Kasumi-1 (cell line): ENCODE results near the gene RBM34.
A peak's percentile ranks its signal among the peaks of the same experiment; 100 is the strongest.
"Not testable (repeated sequence)": the region's sequence is repeated elsewhere in the genome, so short reads cannot be mapped to it uniquely, and the experiment has no call there.

Source experiments
- DNase-seq, 2 experiments: peaks; one replicate each; lab custom pipeline; 2025; lab: John Stamatoyannopoulos, UW

Gene RBM34

GRCh38 chr1:235112297-235113182, 48.5 kb downstream of the RBM34 start:
- DNase-seq, result no peak

GRCh38 chr1:235111107-235111506, 49.9 kb downstream of the RBM34 start:
- no peak for DNase-seq

DNA sequence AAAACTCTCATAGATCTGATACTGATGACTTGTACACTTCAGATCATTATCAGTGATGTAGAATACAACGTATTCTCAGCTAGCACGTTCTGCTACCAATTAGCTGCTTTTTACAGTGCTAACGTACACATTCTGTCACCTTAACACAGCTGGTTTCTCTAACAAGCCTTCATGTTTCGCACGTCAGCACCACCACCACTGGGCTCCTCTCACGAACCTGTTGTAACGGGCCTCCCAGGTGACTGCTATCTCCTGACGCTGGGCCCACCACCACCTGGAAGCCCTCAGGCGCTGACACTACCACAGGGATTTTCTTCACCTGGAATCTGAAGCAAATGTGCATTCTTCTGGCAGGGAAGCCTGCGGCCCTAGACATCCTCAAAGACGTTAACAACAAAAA, 52.2 kb downstream of the RBM34 start:
- no peak for DNase-seq

DNA sequence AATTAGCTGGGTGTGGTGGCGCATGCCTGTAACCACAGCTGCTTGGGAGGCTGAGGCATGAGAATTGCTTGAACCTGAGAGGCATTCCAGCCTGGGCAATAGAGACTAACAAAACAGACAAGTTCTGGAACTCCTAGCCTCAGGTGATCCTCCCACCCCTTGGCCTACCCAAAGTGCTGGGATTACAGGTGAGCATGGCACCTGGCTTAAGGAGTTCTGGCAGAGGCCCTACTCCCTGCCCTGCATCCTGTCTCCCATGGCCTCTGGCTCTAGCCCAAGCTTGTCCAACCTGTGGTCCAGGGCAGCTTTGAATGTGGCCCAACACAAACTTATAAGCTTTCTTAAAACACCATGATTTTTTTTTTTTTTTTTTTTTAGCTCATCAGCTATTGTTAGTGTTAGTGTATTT, 52.9 kb downstream of the RBM34 start:
- no peak for DNase-seq

GRCh38 chr1:235107368-235108184, 53.5 kb downstream of the RBM34 start:
- no peak for DNase-seq

DNA sequence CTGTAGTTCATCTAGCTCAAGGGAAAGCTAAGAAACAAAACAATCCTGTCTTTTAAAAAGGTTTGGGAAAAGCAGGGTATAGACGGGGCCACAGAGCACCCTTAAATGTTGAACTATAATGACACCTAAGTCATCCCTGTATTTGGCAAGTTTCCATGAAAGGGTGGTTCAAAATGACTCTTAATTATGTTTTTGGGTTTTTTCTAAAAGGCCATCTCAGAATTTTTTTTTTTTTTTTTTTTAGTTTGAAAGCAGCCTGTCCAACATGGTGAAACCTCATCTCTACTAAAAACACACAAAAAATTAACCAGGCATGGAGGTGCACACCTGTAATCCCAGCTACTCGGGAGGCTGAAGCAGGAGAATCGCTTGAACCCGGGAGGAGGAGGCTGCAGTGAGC, 54.6 kb downstream of the RBM34 start:
- no peak for DNase-seq

DNA sequence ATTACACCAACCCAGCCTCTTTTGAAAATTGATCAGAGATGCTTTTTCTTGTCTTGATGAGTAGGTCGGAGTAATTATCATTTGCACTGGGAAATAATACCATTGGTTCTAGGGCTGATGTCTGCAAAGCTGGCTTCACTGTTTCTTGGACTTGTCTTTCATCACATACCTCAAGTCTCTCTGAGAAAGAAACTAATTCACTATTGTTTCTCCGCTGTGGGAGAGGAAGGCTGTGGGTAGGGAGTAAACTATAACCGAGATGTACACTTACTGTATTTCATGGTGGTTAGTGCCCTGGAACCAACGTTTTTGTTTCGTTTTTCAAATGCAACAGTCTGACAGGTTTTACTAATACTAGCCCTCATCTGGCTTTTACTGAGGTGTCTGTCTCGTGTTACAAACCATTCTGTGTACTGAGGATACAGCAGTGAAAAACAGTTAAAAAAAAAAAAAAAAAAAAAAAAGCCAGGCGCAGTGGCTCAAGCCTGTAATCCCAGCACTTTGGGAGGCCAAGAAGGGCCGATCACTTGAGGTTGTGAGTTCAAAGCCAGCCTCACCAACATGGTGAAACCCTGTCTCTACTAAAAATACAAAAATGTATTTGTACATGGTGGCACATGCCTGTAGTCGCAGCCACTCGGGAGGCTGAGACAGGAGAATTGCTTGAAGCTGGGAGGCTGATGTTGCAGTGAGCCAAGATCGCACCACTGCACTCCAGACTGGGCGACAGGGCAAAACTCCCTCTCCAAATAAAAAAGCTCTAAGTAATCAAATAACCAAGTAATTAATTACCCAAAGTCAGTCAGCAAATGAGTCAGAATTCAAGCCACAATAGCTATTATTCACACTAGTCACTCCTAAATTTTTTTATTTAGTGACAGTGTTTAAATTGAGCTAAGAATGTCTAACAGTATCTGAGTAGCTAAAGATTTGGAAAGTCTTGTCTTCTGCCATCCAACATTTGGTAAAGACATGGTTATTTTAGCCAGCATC, 55.7 kb downstream of the RBM34 start:
- DNase-seq, result no peak

DNA sequence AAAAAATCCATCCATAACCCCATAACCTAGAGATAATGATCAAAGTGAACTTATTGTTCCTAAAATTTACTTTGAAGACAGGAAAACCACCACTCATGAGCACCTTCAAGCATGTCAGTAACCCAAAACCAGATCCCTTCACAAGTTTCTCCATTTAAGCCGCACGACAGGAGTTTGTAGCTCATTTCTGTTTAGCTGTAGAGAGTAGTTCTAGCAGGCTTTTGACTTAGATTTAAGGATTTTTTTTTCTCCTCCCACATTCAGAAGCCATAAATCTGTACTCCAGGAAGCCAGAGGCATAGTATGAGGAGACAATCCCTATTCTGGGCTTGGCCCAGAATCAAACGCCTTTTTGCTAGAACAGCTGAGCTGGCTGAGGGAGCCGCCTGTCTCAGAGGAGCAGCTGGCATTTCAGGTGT, 58.0 kb downstream of the RBM34 start:
- no peak for DNase-seq

GRCh38 chr1:235102259-235102582, 58.8 kb downstream of the RBM34 start:
- DNase-seq, result no peak

DNA sequence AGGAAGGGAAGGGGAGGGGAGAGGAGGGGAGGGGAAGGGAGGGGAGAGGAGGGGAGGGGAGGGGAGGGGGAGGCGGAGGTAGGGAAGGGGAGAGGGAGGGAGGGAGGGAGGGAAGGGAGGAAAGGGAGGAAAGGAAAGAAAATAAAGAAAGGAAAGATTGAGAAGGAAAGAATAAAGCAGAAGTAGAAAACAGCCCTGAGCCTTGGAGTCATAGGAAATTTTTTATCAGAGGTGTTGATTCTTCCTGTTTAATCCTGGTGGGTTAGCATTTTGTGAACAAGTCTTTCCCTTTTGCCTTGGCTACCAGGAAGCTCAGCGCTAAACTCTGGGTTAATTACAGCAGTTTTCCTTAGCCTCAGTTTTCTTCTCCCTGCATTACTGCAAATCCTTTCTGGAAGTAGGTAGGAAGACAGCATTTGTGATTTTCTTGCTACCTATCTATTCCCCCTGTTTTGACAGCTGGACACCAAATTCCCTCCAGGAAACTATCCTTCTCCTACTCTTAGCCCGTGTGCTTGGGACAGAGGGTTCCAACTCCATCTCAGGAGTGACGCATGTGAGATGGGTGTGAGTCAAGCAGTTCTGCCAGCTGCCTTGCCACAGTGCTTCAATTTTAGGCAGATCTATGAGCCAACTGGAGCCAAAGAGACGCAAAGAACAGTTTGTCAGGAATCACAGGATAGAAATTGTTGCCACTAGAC, 59.3 kb downstream of the RBM34 start:
- peak in 1 of 2 experiments; percentile 19 for DNase-seq

GRCh38 chr1:235100194-235100772, 60.8 kb downstream of the RBM34 start:
- no peak for DNase-seq

- DNase-seq, result no peak
Observed at GRCh38 chr1:235098991-235099390, 62.1 kb downstream of the RBM34 start.

GRCh38 chr1:235098547-235098946, 62.5 kb downstream of the RBM34 start:
- no peak for DNase-seq

DNA sequence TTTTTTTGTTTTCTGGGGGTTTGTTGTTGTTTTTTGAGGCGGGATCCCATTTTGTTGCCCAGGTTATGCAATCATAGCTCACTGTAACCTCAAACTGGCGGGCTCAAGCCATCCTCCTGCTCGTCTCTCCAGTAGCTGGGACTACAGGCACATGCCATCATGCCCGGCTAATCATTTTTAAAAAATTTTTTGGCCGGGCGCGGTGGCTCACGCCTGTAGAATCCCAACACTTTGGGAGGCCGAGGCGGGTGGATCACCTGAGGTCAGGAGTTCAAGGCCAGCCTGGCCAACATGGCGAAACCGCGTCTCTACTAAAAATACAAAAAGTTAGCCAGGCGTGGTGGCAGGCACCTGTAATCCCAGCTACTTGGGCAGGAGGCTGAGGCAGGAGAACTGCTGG, 63.5 kb downstream of the RBM34 start:
- DNase-seq, result not testable (repeated sequence)

GRCh38 chr1:235095938-235096562, 65.0 kb downstream of the RBM34 start:
- DNase-seq, result no peak

DNA sequence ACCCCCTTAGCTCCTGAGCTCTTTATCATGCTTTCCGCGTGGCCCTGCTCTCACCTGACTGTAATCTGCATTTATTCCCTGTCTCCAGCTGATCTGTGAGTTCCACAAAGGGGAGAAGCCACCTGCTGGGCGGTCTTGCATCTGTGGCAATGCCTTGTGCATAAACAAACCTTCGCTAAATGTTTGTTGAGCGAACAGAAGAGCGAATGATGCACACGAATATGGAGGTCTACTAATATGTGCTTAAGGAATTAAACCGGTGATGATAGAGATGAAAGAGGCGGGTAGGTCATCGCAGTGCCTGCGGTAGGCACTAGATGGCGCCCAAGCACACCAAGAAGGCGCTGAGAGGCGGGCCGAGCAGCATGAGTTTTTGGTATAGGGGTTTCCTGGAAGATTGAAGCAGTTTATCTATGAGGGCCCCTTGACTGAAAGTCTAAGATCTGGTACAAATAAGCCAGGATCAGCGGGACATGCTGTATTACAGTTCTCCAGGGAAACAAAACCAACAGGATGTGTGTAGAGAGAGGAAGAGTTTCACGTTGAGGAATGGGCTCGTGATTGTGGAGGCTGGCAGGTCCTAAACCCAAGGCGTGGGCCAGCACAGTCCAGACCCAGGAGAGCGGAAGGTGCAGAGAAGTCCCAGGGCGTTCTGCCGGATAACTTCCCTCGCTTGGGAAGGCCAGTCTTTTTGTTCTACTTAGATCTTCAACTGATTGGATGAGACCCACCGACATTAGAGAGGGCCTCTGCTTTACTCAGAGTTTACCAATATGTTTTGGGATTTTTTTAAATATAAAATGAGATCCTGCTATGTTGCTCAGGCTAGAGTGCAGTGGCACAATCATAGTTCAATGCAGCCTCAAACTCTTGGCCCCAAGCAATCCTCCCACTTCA, 67.1 kb downstream of the RBM34 start:
- peak; percentile 76 to 84 for DNase-seq

DNA sequence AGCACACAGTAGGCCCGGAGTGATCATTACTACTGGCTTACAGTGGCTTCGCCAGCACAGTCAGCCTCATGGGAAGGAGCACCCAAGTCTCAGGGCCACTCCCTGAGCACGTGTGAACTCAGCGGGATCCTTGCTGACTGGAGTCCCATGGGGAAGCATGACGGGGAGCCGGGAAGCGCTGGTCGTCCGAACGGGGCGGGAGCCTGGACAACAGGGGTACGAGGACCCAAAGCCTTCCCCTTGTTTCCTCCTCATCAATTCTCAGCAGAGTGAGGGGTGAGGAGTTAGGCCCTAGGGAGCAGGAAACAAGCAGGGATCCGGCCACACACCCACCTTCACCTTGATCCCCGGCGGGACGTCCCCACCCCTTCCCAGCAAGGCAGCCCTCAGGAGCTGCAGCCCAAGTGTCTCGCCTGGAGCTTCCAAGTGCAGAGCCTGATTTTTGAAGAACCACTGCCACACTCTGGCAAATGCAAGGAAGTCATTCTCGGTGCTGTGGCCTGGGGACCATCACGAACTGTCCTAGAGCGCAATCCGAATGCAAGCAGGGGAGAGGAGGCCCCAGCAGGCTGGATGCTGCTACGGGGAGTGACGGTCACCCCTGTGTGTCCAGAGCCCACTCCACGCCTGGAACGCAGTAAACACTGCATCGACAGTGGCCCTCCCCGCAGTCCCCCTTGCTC, 67.9 kb downstream of the RBM34 start:
- DNase-seq, result peak; percentile 27 to 33

DNA sequence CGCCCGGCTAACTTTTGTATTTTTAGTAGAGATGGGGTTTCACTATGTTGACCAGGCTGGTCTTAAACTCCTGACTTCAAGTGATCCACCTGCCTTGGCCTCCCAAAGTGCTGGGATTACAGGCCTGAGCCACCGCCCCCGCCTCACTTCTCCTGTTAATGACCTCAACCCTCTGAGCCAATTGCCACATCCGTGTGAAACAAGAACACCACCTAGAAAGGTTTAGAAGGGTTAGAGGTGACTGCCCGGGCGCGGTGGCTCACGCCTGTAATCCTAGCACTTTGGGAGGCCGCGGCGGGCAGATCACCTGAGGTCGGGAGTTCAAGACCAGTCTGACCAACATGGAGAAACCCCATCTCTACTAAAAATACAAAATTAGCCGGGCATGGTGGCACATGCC, 68.6 kb downstream of the RBM34 start:
- DNase-seq, result not testable (repeated sequence)

GRCh38 chr1:235092045-235092406, 69.0 kb downstream of the RBM34 start:
- DNase-seq, result not testable (repeated sequence)
